Kidney (tissue), 14 donors: Measurements from ENCODE around the gene PHETA1. TPM values are rescaled to one million over a fixed set of nuclear protein-coding genes. Genes with fewer than 3 reads are reported as not detected.

ENCODE experiments used
- DNase-seq, 5 donors: peaks; one replicate each; pipeline ENCODE4 v3.0.0-alpha.2; 2013 to 2020
- FAIRE-seq: peaks from 2 replicates; lab custom pipeline; 2012; peaks lifted over from hg19 to GRCh38; lab: Jason Lieb, UNC
- H3K27ac ChIP-seq, 2 donors: one replicate each; pipeline ENCODE4 v1.7.0; 2013; ENCODE audit warnings: low read depth in 2 of 2, low read length in 2 of 2, inconsistent platforms in 1 of 2
- H3K27me3 ChIP-seq: one replicate; pipeline ENCODE4 v1.7.1; 2013; ENCODE audit warnings: low read length, inconsistent platforms; ENCODE audit not compliant: control insufficient read depth, insufficient read depth
- H3K36me3 ChIP-seq, 3 donors: one replicate each; pipeline versions ENCODE4 v1.7.0 to v1.7.1; 2013; ENCODE audit warnings: low read length in 3 of 3, control low read depth in 1 of 3, inconsistent platforms in 1 of 3; ENCODE audit not compliant: insufficient read depth in 3 of 3, control insufficient read depth in 2 of 3
- H3K4me1 ChIP-seq, 3 donors: one replicate each; pipeline versions ENCODE4 v1.7.0 to v1.7.1; 2013; ENCODE audit warnings: low read length in 3 of 3, inconsistent platforms in 1 of 3, low read depth in 1 of 3; ENCODE audit not compliant: control insufficient read depth in 2 of 3, insufficient read depth in 2 of 3
- H3K4me3 ChIP-seq, 3 donors: one replicate each; pipeline versions ENCODE4 v1.7.0 to v1.8.1; 2013; ENCODE audit warnings: low read length in 3 of 3, control low read depth in 1 of 3, inconsistent platforms in 1 of 3
- H3K9ac ChIP-seq, 3 donors: one replicate each; pipeline versions ENCODE4 v1.7.0 to v1.7.1; 2013; ENCODE audit warnings: low read length in 3 of 3, control low read depth in 1 of 3, inconsistent platforms in 1 of 3
- H3K9me3 ChIP-seq, 3 donors: one replicate each; pipeline versions ENCODE4 v1.7.0 to v1.7.1; 2013; ENCODE audit warnings: low read length in 3 of 3, control low read depth in 1 of 3, inconsistent platforms in 1 of 3; ENCODE audit not compliant: control insufficient read depth in 2 of 3, insufficient read depth in 1 of 3
- CTCF ChIP-seq: IDR thresholded peaks from 3 replicates; pipeline ENCODE4 v1.5.1; 2012; ENCODE audit warnings: mild to moderate bottlenecking, moderate library complexity, borderline replicate concordance; ENCODE audit not compliant: insufficient read depth; ENCODE audit errors: extremely low read depth
- intact Hi-C: fragments of 100-400 bp; cut with DNase I; formaldehyde crosslinking; loops from one replicate; pipeline ENCODE4 v1.11.1; 2022
- polyA plus RNA-seq: library from polyadenylated mRNA; stranded (reverse); fragments of 350-450 nt; fragmentation: Illumina TruSeq; extraction: RNeasy Lipid Tissue Mini Kit (QIAGEN cat#74804); gene quantifications from one replicate; pipeline ENCODE4 v1.2.3, GENCODE V29; 2014; ENCODE audit warnings: low read depth, low replicate concordance; ENCODE audit not compliant: insufficient read depth
- total RNA-seq: library from RNA; stranded (reverse); fragmentation: NEBNext Ultra II Directional; extraction: Animal tissue kit (Norgen Biotek cat#: 25700); gene quantifications from one replicate; pipeline ENCODE4 v1.2.1, GENCODE V29; 2021
- donor health status: control.
- donor health status: control.
- donor health status: control.
- donor health status: control.
- donor health status: control.
- donor health status: DM: yes; HTN: yes; CAD: no.
- donor health status: Normal renal cell carcinoma (clear cell type).

PHETA1 gene
- total and polyA plus RNA-seq, 2 donors from 2014 or later, result 6.3 to 19.0 TPM

- DNase-seq (no peak), FAIRE-seq (no peak)
- Histone ChIP-seq H3K9me3 (no peaks in the 10 kb centered on the region), H3K4me1 (peaks cover 0 to 10% (median 0%) of the 10 kb centered on the region in 3 donors), H3K27ac (no peak overlapping the region), H3K9ac (no peak overlapping the region), H3K4me3 (no peak overlapping the region), H3K36me3 (no peaks in the 10 kb centered on the region), H3K27me3 (no peaks in the 10 kb centered on the region)
- intact Hi-C loops, result no loop called here
- TF ChIP-seq CTCF, result no peak
Measured at GRCh38 chr12:111359914-111360276, 9.0 kb downstream of the PHETA1 start.

- intact Hi-C loops, result no loop called here
- H3K4me3 ChIP-seq, result no peak overlapping the region
- no peak overlapping the region for H3K27ac ChIP-seq
- no peak overlapping the region for H3K9ac ChIP-seq
- no peaks in the 10 kb centered on the region for H3K27me3 ChIP-seq
- H3K9me3 ChIP-seq, result no peaks in the 10 kb centered on the region
- FAIRE-seq (no peak), DNase-seq (no peak)
- no peaks in the 10 kb centered on the region for H3K36me3 ChIP-seq
- TF ChIP-seq CTCF, result no peak
- peaks cover 0 to 10% (median 0%) of the 10 kb centered on the region in 3 donors for H3K4me1 ChIP-seq
Measured at GRCh38 chr12:111359231-111359913, 9.5 kb downstream of the PHETA1 start.

GRCh38 chr12:111355201-111355925 lies 13.5 kb downstream of the PHETA1 start:
- no peaks in the 10 kb centered on the region for H3K27me3 ChIP-seq
- FAIRE-seq (no peak), DNase-seq (no peak)
- H3K4me3 ChIP-seq, result no peak overlapping the region
- H3K27ac ChIP-seq, result no peak overlapping the region
- no peaks in the 10 kb centered on the region for H3K9me3 ChIP-seq
- no peak overlapping the region for H3K9ac ChIP-seq
- intact Hi-C loops, result no loop called here
- peaks cover 0 to 2% (median 0%) of the 10 kb centered on the region in 3 donors for H3K4me1 ChIP-seq
- H3K36me3 ChIP-seq, result no peaks in the 10 kb centered on the region
- no peak for TF ChIP-seq CTCF
